Neuron (in vitro differentiated cells): ENCODE results near the gene GTPBP10.

ENCODE experiments used
- H2AFZ ChIP-seq: one replicate; pipeline ENCODE4 v1.6.1; 2013; ENCODE audit warnings: low read depth, mild to moderate bottlenecking, inconsistent platforms, low read length, moderate library complexity
- H3K27me3 ChIP-seq: one replicate; pipeline ENCODE4 v1.6.1; 2013; ENCODE audit warnings: low read length; ENCODE audit not compliant: insufficient read depth
- H3K36me3 ChIP-seq: one replicate; pipeline ENCODE4 v1.6.1; 2013; ENCODE audit warnings: low read length; ENCODE audit not compliant: insufficient read depth
- H3K4me1 ChIP-seq: one replicate; pipeline ENCODE4 v1.6.1; 2013; ENCODE audit warnings: low read length; ENCODE audit not compliant: insufficient read depth
- H3K4me3 ChIP-seq: 2 replicates; pipeline ENCODE4 v1.5.1; 2013; ENCODE audit warnings: mild to moderate bottlenecking, low read length, moderate library complexity
- H3K9me3 ChIP-seq: one replicate; pipeline ENCODE4 v1.6.1; 2013; ENCODE audit warnings: low read length

The GTPBP10 gene, protein sequence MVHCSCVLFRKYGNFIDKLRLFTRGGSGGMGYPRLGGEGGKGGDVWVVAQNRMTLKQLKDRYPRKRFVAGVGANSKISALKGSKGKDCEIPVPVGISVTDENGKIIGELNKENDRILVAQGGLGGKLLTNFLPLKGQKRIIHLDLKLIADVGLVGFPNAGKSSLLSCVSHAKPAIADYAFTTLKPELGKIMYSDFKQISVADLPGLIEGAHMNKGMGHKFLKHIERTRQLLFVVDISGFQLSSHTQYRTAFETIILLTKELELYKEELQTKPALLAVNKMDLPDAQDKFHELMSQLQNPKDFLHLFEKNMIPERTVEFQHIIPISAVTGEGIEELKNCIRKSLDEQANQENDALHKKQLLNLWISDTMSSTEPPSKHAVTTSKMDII

DNA sequence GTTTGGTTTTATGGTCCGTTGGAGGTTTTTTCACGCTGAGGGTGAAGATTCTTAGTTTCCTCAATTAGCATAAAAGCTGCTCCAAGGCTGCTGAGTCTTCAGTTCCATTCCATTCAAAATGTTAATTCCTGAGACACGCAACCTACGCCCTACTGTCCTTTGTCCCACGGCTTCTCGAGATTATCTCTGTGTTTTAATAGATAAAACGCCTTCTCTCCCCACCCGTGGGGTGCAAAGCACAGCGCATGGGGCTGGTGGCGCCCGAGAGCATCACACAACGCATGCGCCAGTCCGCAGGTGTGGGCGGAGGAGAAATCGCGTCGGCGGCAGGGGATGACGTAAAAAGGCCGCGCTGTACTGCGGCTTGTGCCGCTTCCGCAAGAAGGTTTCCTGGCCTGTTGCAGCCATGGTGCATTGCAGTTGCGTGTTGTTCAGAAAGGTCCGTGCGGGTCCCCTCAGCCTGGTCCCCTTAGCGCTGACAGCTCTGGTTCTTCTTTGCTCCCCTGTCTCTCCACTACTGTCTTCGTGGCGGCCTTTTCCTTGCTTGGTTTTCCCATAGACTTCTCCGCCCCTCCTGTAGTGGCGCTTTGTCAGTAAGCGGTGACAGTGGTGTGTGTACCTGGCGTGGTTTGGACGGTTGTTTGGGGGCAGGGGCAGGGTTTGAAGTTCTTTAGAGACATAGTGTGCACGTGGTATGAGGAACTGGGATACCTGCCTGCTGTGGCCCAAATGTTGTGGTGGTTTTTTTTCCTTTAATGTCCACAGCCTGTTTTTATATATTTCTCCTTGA, at the start of gene GTPBP10:
TSS of gene GTPBP10 (plus strand) at position 381 of the 790 bp plus-strand sequence. CDS start at position 407, 26 bp downstream.
- no peaks in the 10 kb centered on the region for H3K27me3 ChIP-seq
- H3K4me3 ChIP-seq: peak within 1 kb of the TSS; percentile 83
- H3K36me3 ChIP-seq: peaks cover 3% of the 10 kb centered on the region
- peak within 1 kb of the TSS; percentile 97 for H2AFZ ChIP-seq
- no peaks in the 10 kb centered on the region for H3K9me3 ChIP-seq
- peaks cover 11% of the 10 kb centered on the region for H3K4me1 ChIP-seq

GRCh38 chr7:90298145-90299038, 48.1 kb upstream of the GTPBP10 start:
- Histone ChIP-seq H3K9me3 (peaks cover 2% of the 10 kb centered on the region), H3K4me3 (no peak overlapping the region), H3K27me3 (no peaks in the 10 kb centered on the region), H2AFZ (peak overlapping the region; percentile 46), H3K36me3 (no peaks in the 10 kb centered on the region), H3K4me1 (no peaks in the 10 kb centered on the region)

DNA sequence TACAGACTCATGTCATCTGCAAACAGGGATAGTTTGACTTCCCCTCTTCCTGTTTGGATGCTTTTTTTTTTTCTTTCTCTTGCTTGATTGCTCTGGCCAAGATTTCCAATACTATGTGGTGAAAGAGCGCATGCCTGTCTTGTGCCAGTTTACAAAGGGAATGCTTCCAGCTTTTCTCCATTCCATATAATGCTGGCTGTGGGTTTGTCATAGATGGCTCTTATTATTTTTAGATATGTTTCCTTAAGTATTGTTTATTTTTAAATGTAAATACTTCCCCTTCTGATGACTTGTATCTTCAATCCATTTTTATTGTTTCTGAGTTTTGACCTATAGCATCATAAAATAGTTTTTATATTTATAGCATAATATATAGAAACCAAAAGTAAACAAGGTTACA, 43.3 kb upstream of the GTPBP10 start:
- Histone ChIP-seq H3K27me3 (no peaks in the 10 kb centered on the region), H3K36me3 (no peaks in the 10 kb centered on the region), H3K4me1 (no peaks in the 10 kb centered on the region), H2AFZ (no peak overlapping the region), H3K9me3 (no peaks in the 10 kb centered on the region), H3K4me3 (no peak overlapping the region)

- H2AFZ ChIP-seq: no peak overlapping the region
- H3K36me3 ChIP-seq: no peaks in the 10 kb centered on the region
- no peaks in the 10 kb centered on the region for H3K4me1 ChIP-seq
- no peak overlapping the region for H3K4me3 ChIP-seq
- H3K9me3 ChIP-seq: no peaks in the 10 kb centered on the region
- H3K27me3 ChIP-seq: no peaks in the 10 kb centered on the region
These were observed 36.6 kb upstream of the GTPBP10 start for GRCh38 chr7:90309872-90310271.

DNA sequence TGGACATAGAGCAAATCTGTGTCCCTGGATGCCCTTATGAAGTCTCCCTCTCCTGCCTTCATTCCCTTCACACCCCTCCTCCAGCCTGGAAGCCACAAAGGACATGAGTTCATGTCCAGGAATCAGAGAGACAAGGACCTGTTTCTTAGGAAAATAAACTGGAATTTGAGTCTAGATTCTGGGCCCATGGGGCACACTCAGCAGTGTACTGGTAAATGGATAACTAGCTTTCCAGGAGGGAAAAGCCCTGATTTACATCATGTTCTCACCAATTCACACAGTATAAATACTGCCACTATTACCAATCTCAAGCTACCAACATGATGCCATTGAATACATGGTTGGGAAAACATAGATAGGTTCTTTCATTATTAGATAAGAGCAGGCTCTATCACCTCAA, 35.3 kb upstream of the GTPBP10 start:
- no peaks in the 10 kb centered on the region for H3K27me3 ChIP-seq
- H3K4me3 ChIP-seq: no peak overlapping the region
- no peaks in the 10 kb centered on the region for H3K9me3 ChIP-seq
- no peak overlapping the region for H2AFZ ChIP-seq
- H3K36me3 ChIP-seq: no peaks in the 10 kb centered on the region
- no peaks in the 10 kb centered on the region for H3K4me1 ChIP-seq

DNA sequence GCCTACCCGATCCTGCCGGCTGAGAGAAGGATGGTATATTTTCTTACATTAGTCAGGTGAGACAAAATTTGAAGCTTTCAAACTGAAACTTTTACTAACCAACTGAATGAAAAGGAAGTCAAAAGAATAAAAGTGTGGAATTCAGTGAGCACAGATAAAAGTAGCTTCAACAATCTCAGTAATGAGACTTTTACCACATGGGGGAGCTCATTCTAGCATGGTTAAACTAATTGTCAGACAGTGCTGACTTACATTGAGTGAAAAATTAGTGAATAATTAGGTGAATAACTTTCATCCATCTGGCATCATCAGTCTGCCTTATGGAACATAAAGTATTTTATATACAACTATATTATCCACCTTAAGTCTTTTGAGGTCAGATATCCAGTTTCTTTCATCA, 33.8 kb upstream of the GTPBP10 start:
- no peaks in the 10 kb centered on the region for H3K27me3 ChIP-seq
- no peak overlapping the region for H3K4me3 ChIP-seq
- H2AFZ ChIP-seq: no peak overlapping the region
- no peaks in the 10 kb centered on the region for H3K36me3 ChIP-seq
- no peaks in the 10 kb centered on the region for H3K4me1 ChIP-seq
- no peaks in the 10 kb centered on the region for H3K9me3 ChIP-seq

GRCh38 chr7:90313907-90314306, 32.6 kb upstream of the GTPBP10 start:
- H3K27me3 ChIP-seq: no peaks in the 10 kb centered on the region
- H3K9me3 ChIP-seq: no peaks in the 10 kb centered on the region
- no peaks in the 10 kb centered on the region for H3K4me1 ChIP-seq
- no peaks in the 10 kb centered on the region for H3K36me3 ChIP-seq
- H3K4me3 ChIP-seq: no peak overlapping the region
- H2AFZ ChIP-seq: no peak overlapping the region

DNA sequence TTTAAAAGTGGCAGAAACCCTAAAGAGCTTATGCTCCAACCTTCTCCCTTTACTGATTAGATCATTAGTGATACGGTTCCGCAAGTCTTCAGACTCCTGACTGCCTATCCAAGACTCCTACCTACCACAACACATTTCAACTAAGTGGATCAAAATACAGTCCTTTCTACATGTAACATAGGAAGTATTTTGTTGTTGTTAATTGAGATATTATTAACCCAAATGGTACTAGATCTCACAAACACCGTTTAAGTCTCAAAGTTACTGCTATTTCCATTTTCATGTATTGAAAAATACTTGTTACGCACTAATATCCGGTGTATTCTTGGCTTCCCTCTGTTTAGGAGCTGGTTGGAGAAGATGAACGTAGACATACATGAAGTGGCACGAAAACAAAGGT, 26.5 kb upstream of the GTPBP10 start:
- Histone ChIP-seq H3K27me3 (peaks cover 35% of the 10 kb centered on the region), H2AFZ (no peak overlapping the region), H3K4me3 (no peak overlapping the region), H3K4me1 (no peaks in the 10 kb centered on the region), H3K36me3 (no peaks in the 10 kb centered on the region), H3K9me3 (peaks cover 10% of the 10 kb centered on the region)

DNA sequence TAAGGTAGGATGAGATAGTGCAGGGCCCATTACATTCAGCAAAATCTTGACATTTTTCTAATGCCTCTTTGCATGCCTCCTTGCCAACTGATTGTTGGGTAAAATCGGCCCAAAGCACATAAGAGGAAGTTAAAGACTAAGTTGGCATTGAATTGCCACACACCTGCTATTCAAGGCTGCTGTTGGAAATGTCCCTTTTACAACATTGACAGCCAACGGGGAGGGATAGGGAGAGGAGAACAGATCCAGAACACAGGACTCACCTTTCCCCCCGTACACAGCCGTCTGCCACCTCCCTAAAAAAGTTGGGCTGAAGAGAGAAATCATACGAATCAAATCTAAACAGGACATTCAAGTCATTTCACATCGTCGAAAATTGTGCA, 26.1 kb upstream of the GTPBP10 start:
- no peaks in the 10 kb centered on the region for H3K4me1 ChIP-seq
- peak overlapping the region; percentile 76 for H2AFZ ChIP-seq
- peaks cover 10% of the 10 kb centered on the region for H3K9me3 ChIP-seq
- no peak overlapping the region for H3K4me3 ChIP-seq
- H3K36me3 ChIP-seq: no peaks in the 10 kb centered on the region
- H3K27me3 ChIP-seq: peaks cover 35% of the 10 kb centered on the region

DNA sequence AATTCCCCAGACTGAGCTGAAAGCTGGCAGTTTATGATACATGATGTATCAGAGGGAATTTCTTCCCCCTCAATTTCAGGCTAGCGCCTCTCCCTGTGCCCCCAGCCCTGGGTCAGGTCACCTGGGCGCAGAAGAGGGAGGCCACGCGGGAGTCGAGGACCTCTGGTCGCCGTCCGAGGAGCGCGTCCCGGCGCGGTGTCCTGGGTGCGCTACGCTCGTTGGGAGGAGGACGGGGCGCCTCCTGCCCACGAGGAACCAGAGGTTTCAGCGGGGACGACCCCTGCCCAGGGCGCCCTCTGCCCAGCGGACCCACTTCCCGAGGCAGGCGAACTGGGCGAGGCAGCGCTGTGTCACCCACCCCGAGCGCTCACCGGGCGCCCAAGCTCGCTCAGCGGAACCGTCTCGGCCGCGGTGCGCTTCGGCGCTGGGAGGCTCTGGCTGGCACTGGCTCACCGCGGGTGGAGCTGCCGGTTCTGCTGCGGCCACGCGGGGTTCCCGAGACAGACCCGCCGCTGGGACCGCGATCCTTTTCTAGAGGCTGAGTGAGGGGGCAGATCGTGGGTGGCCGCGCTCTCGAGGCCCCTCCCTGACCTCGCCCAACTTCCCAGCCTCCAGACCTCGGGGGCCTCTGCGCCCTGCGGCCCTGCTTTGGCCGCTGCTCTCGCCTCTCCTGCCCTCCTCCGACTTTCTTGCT, 25.6 kb upstream of the GTPBP10 start, which contains the start of gene FAM237B:
TSS of gene FAM237B (minus strand) at position 504 of the 694 bp plus-strand sequence. CDS start 1,556 bp downstream, outside the sequence.
- Histone ChIP-seq H3K9me3 (peaks cover 10% of the 10 kb centered on the region), H3K4me3 (peak within 1 kb of the TSS; percentile 27), H3K4me1 (no peaks in the 10 kb centered on the region), H3K27me3 (peaks cover 35% of the 10 kb centered on the region), H3K36me3 (no peaks in the 10 kb centered on the region), H2AFZ (peak within 1 kb of the TSS; percentile 76)

DNA sequence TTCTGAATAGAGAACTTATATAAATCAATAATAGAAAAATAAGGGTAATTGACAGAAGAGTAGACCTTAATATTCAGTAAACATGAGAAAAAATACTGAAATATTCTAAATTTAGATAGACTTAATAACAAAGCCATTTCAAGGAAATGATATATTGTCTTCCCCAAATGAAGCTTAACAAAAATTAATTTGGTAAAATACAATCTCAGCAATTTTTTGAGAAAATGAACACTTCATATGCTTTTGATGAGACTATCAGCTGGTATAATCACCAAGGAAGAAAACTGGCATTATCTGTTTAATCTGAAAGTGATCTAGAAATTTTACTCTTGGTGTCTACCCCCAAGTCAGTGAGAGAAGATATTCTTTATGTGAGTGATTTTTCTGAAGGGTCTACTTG, 23.7 kb upstream of the GTPBP10 start:
- no peak overlapping the region for H3K4me3 ChIP-seq
- H3K36me3 ChIP-seq: no peaks in the 10 kb centered on the region
- peaks cover 10% of the 10 kb centered on the region for H3K9me3 ChIP-seq
- H3K4me1 ChIP-seq: no peaks in the 10 kb centered on the region
- H3K27me3 ChIP-seq: peaks cover 35% of the 10 kb centered on the region
- H2AFZ ChIP-seq: no peak overlapping the region

DNA sequence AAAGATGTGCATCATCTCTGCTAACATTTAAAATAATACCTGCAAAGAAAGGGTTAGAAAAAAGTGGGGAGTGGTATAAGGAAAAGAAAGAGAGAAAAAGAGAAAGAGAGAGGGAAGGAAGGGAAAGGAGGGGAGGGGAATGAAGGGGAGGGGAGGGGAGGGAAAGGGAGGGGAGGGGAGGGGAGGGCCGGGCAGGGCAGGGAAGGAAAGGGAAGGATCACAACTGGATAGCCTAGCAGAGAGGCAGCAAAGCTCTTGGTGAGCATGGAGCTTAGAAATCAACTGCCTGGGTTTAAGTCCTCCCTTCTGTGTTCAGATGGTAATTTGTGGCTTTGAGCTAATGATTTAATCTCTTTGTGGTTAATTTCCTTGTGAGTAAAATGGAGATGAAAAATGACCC, 20.0 kb upstream of the GTPBP10 start:
- H3K36me3 ChIP-seq: no peaks in the 10 kb centered on the region
- H3K4me3 ChIP-seq: no peak overlapping the region
- no peak overlapping the region for H2AFZ ChIP-seq
- H3K27me3 ChIP-seq: peaks cover 18% of the 10 kb centered on the region
- no peaks in the 10 kb centered on the region for H3K4me1 ChIP-seq
- H3K9me3 ChIP-seq: peaks cover 7% of the 10 kb centered on the region
